Peyer's patch (tissue), 4 donors: ENCODE results near the gene NCOA3. TPM values are rescaled to one million over a fixed set of nuclear protein-coding genes. Genes with fewer than 3 reads are reported as not detected.
A peak's percentile ranks its signal among the peaks of the same experiment; 100 is the strongest.

ENCODE experiments used
- DNase-seq, 3 donors: peaks; one replicate each; pipeline ENCODE4 v3.0.0-alpha.2; 2017 to 2019
- H3K27ac ChIP-seq, 4 donors: fragments of 200-600 bp; sonication (generic); one replicate each; pipeline ENCODE4 v1.5.1; 2016 to 2019
- H3K27me3 ChIP-seq, 2 donors: fragments of 200-600 bp; sonication (generic); one replicate each; pipeline ENCODE4 v1.5.1; 2019
- H3K36me3 ChIP-seq, 3 donors: fragments of 200-600 bp; sonication (generic); one replicate each; pipeline ENCODE4 v1.5.1; 2016 to 2019
- H3K4me1 ChIP-seq, 4 donors: fragments of 200-600 bp; sonication (generic); one replicate each; pipeline ENCODE4 v1.5.1; 2016 to 2019
- H3K4me3 ChIP-seq, 4 donors: fragments of 200-600 bp; sonication (generic); 1 replicate in 3 of 4; 2 replicates in 1 of 4; pipeline ENCODE4 v1.5.1; 2016 to 2019; ENCODE audit warnings: mild to moderate bottlenecking in 1 of 4
- H3K9me3 ChIP-seq, 4 donors: fragments of 200-600 bp; sonication (generic); one replicate each; pipeline ENCODE4 v1.5.1; 2016 to 2019; ENCODE audit warnings: mild to moderate bottlenecking in 1 of 4
- CTCF ChIP-seq, 6 experiments: fragments of 450-650 bp in 4 of 6; fragments of 200-600 bp in 2 of 6; sonication (generic) in 1 of 6; IDR thresholded peaks; one replicate each; pipeline ENCODE4 v1.5.1; 2017 to 2019; ENCODE audit warnings: antibody characterized with exemption in 6 of 6, mild to moderate bottlenecking in 3 of 6, moderate library complexity in 1 of 6
- POLR2A ChIP-seq, 2 donors: fragments of 450-650 bp; IDR thresholded peaks; one replicate each; pipeline ENCODE4 v1.5.1; 2017; ENCODE audit warnings: antibody characterized with exemption in 2 of 2, mild to moderate bottlenecking in 2 of 2, moderate library complexity in 2 of 2
- total RNA-seq, 4 donors: library from RNA; depleted of rRNA; stranded (reverse); fragments of >200 nt; gene quantifications; one replicate each; pipeline ENCODE4 v1.1.0, GENCODE V29; 2016

The NCOA3 gene
- total RNA-seq: 10 to 100 TPM; 17.9 to 99.9 (median 26.6) TPM

GRCh38 chr20:47501482-47502270 is at the start of gene NCOA3:
NCOA3 (plus strand) TSS chr20:47501887; CDS start chr20:47622248, 120,361 bp downstream.
- H3K27ac ChIP-seq: peak within 1 kb of the TSS; percentile 92 to 95 (median 94)
- no peaks in the 10 kb centered on the region for H3K27me3 ChIP-seq
- H3K4me3 ChIP-seq: peak within 1 kb of the TSS; percentile 85 to 94 (median 88)
- H3K9me3 ChIP-seq: no peaks in the 10 kb centered on the region
- H3K36me3 ChIP-seq: no peaks in the 10 kb centered on the region
- peak; percentile 93 to 97 for TF ChIP-seq POLR2A (IDR thresholded peaks at IDR 0.05)
- peak; percentile 51 to 84 (median 70) for TF ChIP-seq CTCF (IDR thresholded peaks at IDR 0.05)
- peak; percentile 95 to 98 (median 98) for DNase-seq
- peaks cover 0 to 10% (median 3%) of the 10 kb centered on the region in 4 donors for H3K4me1 ChIP-seq

- TF ChIP-seq POLR2A (IDR thresholded peaks at IDR 0.05): no peak
- TF ChIP-seq CTCF (IDR thresholded peaks at IDR 0.05): no peak
- Histone ChIP-seq H3K4me3 (no peak overlapping the region), H3K4me1 (no peaks in the 10 kb centered on the region), H3K9me3 (no peaks in the 10 kb centered on the region), H3K27me3 (no peaks in the 10 kb centered on the region), H3K36me3 (no peaks in the 10 kb centered on the region), H3K27ac (peak overlapping the region in 1 of 4 donors; percentile 56)
- no peak for DNase-seq
Observed at GRCh38 chr20:47452736-47453161, 48.9 kb upstream of the NCOA3 start.

GRCh38 chr20:47453167-47453782 is 48.4 kb upstream of the NCOA3 start:
- TF ChIP-seq POLR2A (IDR thresholded peaks at IDR 0.05): no peak
- no peak for TF ChIP-seq CTCF (IDR thresholded peaks at IDR 0.05)
- Histone ChIP-seq H3K36me3 (no peaks in the 10 kb centered on the region), H3K27ac (peak overlapping the region in 1 of 4 donors; percentile 56), H3K27me3 (no peaks in the 10 kb centered on the region), H3K4me3 (no peak overlapping the region), H3K4me1 (no peaks in the 10 kb centered on the region), H3K9me3 (no peaks in the 10 kb centered on the region)
- peak in 2 of 3 donors; percentile 55 to 65 for DNase-seq

GRCh38 chr20:47454298-47455132 is 47.2 kb upstream of the NCOA3 start:
- no peak for TF ChIP-seq CTCF (IDR thresholded peaks at IDR 0.05)
- no peak for TF ChIP-seq POLR2A (IDR thresholded peaks at IDR 0.05)
- Histone ChIP-seq H3K27ac (no peak overlapping the region), H3K4me3 (no peak overlapping the region), H3K9me3 (no peaks in the 10 kb centered on the region), H3K36me3 (no peaks in the 10 kb centered on the region), H3K27me3 (no peaks in the 10 kb centered on the region), H3K4me1 (no peaks in the 10 kb centered on the region)
- DNase-seq: no peak
